HG03175 (cell line): ENCODE data around the gene LRP1B.

Experiments used
- ATAC-seq: cut with Tn5 transposase; IDR thresholded peaks from one replicate; pipeline ENCODE4 v1.9.1; 2021; ENCODE audit warnings: mild to moderate bottlenecking, moderate library complexity; ENCODE audit not compliant: unreplicated experiment

The LRP1B gene

GRCh38 chr2:141364821-141365220 is 766.0 kb downstream of the LRP1B start:
- ATAC-seq, result no peak

DNA sequence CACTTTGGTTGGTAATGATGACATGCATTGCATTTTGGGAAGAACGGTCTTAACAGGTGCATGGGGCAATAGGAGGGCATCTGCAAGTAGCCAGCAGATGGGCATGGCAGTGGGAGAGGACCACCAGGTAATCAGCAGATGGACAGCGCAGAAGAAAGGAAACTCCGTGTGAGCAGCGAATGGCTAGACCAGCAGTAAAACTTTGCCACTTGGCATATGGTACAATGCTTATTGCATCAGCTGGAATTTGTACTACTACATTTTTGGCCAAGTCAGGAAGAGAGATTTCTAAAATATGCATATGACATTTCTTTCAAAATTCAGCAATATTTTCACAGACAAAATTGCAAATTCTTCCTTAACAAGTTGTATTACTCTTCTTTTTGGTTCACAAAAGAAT is 768.5 kb downstream of the LRP1B start:
- no peak for ATAC-seq

GRCh38 chr2:141348481-141348880 is 782.3 kb downstream of the LRP1B start:
- no peak for ATAC-seq

- ATAC-seq, result no peak
Observed at GRCh38 chr2:141341444-141341843, 789.4 kb downstream of the LRP1B start.

DNA sequence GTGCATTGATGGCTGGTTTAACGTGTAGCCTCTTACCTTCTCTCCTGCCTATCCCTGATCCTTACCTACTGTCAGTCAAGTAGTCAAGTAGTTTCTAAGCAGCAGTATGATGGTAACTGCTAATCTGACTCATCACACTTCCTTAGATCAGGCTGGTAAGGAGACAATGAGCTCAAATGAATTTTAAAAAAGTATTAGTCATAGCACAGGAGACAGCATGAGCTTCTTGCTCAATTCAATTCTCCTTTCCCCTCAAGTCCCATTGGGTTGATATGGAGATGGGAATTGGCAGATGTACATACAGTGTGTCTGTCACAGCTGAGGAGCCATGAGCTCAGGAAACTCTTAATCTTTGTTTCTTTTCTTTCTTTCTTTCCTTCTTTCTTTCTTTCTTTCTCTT is 799.7 kb downstream of the LRP1B start:
- no peak for ATAC-seq

- ATAC-seq, result no peak
Observed at GRCh38 chr2:141329964-141330363, 800.9 kb downstream of the LRP1B start.

- no peak for ATAC-seq
Observed at GRCh38 chr2:141323571-141323970, 807.2 kb downstream of the LRP1B start.

- ATAC-seq, result no peak
Observed at GRCh38 chr2:141317986-141318385, 812.8 kb downstream of the LRP1B start.

DNA sequence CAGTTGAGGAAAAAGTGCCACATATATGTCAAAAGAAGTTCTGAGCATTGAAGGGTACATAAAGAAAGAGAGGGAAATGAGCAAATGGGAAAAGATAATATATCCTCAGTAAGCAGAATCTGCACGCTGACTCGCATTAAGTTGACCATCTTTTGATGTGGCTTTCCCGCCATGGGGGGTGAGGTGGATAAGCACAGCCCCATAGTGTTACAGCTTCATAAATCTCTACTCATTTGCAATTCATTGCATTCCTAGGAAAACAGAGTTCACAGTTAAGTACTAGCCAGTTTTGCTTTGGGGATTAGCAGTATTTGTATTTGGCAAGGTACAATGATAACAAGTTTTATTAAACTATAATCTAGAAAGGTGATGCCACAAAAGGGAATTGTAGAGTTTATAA is 814.2 kb downstream of the LRP1B start:
- no peak for ATAC-seq

DNA sequence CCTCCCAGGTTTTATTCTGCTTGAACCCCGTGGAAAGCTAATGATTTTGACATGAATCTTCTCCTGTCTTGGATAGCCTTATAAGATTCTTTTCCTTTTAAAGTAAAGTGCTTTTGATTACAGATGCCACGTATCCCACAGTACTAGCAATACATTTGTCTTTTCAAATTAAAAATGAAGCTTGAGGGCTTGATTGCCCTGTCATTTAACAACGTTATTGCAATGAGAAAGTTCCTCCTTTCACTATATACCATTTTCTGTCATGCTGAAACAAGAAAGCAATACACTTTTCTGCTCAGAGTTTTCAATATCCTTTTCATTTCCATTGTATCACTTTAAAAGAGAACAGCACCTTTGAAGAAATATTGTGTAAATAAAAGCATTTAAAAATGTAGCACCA is 814.7 kb downstream of the LRP1B start:
- no peak for ATAC-seq

DNA sequence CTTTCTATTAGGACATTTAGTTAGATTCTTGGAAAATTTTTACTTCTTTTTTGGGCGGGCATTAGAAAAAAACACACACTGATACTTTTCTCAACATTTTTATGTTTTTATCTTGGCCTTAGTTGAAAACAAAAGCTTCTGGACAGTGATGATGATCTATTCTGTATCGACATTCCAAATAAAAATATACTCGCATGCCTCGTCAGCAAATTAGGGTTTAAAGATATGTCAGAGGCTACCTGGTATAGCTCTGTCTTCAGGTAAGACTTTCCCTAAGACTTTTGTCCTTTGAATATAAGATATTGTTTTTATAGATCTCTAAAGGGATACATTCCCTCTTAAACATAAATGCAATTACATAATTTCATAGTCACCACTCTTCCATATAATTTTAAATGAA is 816.8 kb downstream of the LRP1B start:
- ATAC-seq, result no peak

DNA sequence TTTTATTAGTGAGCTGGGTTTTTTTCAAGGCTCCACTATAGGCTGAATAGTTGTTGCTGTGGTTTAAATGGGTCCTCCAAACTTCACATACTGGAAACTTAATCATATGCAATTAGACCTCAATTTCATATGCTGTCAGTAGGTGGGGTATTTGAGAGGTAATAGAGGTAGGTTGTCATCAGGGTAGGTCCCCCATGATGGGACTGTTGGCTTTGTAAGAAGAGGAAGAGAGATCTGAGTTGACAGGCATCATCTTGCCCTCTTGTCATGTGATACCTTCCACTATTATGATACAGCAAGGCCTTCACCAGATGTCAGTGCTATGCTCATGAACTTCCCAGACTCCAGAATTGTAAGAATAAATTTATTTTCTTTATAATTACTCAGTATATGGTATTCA is 819.4 kb downstream of the LRP1B start:
- no peak for ATAC-seq

- no peak for ATAC-seq
Observed at GRCh38 chr2:141306368-141306767, 824.4 kb downstream of the LRP1B start.

DNA sequence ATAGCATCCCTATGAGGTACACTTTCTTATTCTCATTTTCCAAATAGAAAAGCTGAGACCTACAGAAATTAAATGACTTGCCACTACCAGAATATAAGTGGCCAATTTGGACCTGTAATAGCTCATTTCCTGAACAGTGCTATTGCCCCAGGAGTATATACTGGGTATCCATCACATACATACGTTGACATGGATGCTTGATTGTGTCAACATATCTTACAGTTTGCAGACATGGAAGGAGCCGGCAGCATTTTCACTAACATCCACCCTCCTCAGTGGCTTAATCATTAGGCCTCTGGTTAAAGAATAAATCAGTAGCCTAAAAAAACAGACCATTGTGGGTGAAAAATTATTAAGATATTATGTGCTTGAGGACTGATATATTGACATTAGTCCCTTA is 829.3 kb downstream of the LRP1B start:
- ATAC-seq, result no peak

GRCh38 chr2:141280037-141280436 is 850.8 kb downstream of the LRP1B start:
- no peak for ATAC-seq

DNA sequence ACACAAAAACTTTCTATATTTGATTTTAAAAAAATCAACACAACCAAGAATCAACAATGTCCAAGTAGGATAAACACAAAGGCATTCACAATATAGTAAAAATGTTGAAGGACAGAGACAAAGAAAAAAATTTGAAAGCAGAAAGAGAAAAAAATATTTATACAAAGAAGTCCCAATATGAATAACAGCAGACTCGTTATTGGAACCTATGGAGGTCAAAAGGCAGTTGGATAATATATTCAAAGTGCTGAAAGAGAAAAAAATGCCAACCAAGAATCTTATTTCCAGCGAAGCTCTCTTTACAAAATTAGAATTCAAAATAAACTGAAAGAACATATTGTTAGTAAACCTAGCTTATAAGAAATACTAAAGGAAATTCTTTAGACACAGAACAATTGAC is 859.5 kb downstream of the LRP1B start:
- ATAC-seq, result no peak

GRCh38 chr2:141264848-141265247 is 866.0 kb downstream of the LRP1B start:
- ATAC-seq, result no peak

DNA sequence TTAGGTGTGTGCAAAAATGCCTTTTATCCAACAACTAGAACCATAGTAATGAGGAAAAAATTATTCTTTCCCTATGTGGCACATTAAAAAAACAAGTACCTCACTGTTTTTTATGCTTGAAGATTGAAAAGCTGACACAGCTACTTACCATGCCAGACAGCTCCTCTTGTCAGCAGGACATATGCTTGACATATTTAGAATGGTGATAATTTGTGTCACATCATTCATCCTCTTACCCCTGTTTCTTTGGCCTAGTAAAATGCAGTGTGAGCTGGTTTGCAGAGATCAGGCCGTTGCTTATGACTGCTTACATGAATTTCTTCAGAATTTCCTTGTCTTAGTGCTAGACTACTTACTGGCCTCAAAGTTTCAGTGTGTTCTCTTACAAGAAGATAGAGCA is 869.9 kb downstream of the LRP1B start:
- no peak for ATAC-seq

DNA sequence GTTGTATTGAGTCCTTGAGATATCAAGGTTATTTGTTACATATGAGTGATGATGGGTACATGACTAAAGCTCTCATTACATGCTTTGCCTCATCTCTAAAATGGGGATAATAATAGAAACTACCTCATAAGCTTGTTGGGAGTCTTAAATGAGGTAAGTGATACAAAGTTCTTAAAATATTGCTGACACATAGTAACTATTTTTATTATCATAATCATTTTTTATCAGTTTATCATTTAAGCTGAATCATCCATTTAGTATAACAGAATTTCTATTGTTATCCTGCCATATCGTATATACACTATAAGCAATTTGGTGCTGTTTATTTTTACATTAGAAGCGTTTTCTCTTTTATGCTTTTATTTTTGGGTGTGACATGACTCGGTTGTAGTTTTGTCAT is 871.1 kb downstream of the LRP1B start:
- no peak for ATAC-seq

GRCh38 chr2:141242008-141242407 is 888.8 kb downstream of the LRP1B start:
- no peak for ATAC-seq

- ATAC-seq, result no peak
Observed at GRCh38 chr2:141226560-141226959, 904.3 kb downstream of the LRP1B start.

DNA sequence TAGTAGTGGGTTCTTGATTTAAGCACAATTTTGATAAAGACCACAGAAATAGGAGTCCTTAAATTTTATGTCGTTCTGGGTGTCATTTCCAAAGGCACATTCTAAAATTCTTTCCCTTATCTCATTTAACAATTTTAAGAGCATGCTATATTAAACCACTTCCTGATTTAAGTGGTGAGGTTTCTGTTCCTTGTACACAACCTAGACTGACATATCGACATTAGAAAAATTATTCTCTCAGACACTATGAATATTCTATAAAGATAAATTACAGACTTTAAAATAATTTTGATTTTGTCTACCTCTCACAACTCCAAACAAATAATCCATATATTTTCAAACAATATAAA is 923.8 kb downstream of the LRP1B start:
- ATAC-seq, result peak; percentile 58

- ATAC-seq, result no peak
Observed at GRCh38 chr2:141201016-141201565, 929.7 kb downstream of the LRP1B start.

DNA sequence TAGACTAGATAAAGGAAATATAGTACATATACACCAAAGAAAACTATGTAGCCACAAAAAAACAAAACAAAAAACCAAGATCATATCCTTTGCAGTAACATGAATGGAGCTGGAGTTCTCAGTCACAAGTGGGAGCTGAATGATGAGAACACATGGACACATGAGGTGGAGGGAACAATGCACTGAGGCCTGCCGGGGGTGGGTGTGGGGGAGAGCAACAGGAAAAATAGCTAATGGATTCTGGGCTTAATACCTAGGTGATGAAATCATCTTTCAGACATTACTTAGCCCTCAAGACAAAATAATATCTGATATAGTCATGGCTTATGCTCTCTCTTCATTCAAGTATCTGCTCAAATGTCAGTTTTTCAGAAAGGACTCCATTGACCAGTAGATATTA is 930.6 kb downstream of the LRP1B start:
- ATAC-seq, result no peak
